GM18951 (cell line): ENCODE measurements around the gene CRYZL1.
A peak's percentile ranks its signal among the peaks of the same experiment; 100 is the strongest.

Experiments used
- POLR2A ChIP-seq: IDR thresholded peaks from 4 replicates; pipeline ENCODE4 v1.6.1; 2011; ENCODE audit warnings: mild to moderate bottlenecking; ENCODE audit not compliant: insufficient read length, insufficient read depth; ENCODE audit errors: extremely low read depth
- in situ Hi-C: fragments of 300-500 bp; cut with MboI; formaldehyde crosslinking; loops from one replicate; pipeline ENCODE4 v1.12.0; 2022; ENCODE audit warnings: low sequenced_read_pairs, mixed read lengths, inconsistent platforms; ENCODE audit not compliant: unreplicated experiment

The CRYZL1 gene

DNA sequence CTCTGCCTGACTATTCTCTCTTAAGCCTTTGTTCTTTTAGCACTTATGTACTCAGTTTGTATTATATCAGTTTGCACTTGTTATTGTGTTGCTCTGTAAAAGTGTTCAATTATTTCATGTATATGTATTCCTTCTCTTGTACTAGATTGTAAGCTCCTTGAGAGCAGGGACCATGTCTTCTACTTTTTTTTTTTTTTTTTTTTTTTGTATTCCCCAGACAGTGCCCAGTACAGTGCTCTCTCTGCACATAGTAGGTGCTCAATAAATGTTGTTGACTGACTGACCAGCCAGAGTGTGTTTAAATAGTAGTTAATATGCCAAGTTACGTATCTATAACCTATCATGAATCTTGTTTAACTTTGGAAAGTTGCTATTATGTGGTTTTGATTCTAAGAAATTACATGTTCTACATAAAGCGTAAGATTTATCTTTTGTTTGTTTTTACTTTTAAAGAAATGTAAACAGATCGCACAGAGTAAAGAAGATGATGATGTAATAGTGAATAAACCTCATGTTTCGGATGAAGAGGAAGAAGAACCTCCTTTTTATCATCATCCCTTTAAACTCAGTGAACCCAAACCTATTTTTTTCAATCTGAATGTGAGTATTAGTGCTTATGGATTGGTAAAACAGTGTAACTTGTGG is 82.6 kb downstream of the CRYZL1 start:
- no peak for TF ChIP-seq POLR2A
- in situ Hi-C loops: no loop called here

DNA sequence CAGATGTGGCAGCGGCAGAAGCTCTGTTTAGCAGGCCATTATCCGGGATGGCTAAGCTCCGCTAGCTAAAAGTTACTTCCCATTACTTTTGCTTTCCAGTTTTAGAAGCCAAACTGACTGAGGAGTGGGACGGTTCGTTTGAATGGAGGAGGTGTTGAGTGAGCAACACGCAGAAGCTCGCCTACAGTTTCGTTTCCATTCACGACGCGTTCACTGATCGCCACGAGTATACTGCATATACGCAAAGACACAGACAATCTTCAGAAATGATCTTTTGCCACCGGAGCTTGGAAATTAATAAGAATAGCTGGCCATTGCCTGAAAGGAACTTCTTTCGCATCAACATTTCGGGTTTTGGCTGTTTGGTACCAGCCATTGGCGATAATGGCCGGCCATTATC is 84.1 kb downstream of the CRYZL1 start:
- in situ Hi-C loops: no loop called here
- no peak for TF ChIP-seq POLR2A

GRCh38 chr21:33554982-33555344 is 86.6 kb downstream of the CRYZL1 start:
- no peak for TF ChIP-seq POLR2A
- in situ Hi-C loops: no loop called here

DNA sequence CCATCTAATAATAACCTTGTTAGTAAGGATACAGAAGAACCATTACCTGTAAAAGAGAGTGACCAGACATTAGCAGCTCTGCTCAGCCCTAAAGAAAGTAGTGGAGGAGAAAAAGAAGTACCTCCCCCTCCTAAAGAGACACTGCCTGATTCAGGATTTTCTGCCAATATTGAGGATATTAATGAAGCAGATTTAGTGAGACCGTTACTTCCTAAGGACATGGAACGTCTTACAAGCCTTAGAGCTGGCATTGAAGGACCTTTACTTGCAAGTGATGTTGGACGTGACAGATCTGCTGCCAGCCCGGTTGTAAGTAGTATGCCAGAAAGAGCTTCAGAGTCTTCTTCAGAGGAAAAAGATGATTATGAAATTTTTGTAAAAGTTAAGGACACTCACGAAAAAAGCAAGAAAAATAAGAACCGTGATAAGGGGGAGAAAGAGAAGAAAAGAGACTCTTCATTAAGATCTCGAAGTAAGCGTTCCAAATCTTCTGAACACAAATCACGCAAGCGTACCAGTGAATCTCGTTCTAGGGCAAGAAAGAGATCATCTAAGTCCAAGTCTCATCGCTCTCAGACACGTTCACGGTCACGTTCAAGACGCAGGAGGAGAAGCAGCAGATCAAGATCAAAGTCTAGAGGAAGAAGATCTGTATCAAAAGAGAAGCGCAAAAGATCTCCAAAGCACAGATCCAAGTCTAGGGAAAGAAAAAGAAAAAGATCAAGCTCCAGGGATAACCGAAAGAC is 87.1 kb downstream of the CRYZL1 start:
- in situ Hi-C loops: no loop called here
- no peak for TF ChIP-seq POLR2A

- peak; percentile 27 for TF ChIP-seq POLR2A
- in situ Hi-C loops: no loop called here
Observed at GRCh38 chr21:33552999-33553598, 88.4 kb downstream of the CRYZL1 start.

GRCh38 chr21:33552093-33552998 is 89.2 kb downstream of the CRYZL1 start:
- TF ChIP-seq POLR2A: no peak
- in situ Hi-C loops: no loop called here

DNA sequence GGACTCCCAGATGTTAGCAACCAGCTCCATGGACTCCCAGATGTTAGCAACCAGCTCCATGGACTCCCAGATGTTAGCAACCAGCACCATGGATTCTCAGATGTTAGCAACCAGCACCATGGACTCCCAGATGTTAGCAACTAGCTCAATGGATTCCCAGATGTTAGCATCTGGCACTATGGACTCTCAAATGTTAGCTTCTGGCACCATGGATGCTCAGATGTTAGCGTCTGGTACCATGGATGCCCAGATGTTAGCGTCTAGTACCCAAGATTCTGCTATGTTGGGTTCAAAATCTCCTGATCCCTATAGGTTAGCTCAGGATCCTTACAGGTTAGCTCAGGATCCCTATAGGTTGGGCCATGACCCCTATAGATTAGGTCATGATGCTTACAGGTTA is 89.9 kb downstream of the CRYZL1 start:
- no peak for TF ChIP-seq POLR2A
- in situ Hi-C loops: no loop called here

DNA sequence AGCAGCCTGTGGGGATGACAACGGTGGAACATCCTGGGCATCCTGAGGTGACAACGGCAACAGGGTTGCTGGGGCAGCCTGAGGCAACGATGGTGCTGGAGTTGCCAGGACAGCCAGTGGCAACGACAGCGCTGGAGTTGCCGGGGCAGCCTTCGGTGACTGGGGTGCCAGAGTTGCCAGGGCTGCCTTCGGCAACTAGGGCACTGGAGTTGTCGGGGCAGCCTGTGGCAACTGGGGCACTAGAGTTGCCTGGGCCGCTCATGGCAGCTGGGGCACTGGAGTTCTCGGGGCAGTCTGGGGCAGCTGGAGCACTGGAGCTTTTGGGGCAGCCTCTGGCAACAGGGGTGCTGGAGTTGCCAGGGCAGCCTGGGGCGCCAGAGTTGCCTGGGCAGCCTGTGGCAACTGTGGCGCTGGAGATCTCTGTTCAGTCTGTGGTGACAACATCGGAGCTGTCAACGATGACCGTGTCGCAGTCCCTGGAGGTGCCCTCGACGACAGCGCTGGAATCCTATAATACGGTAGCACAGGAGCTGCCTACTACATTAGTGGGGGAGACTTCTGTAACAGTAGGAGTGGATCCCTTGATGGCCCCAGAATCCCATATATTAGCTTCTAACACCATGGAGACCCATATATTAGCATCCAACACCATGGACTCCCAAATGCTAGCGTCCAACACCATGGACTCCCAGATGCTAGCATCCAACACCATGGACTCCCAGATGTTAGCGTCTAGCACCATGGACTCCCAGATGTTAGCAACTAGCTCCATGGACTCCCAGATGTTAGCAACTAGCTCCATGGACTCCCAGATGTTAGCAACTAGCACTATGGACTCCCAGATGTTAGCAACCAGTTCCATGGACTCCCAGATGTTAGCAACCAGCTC is 90.5 kb downstream of the CRYZL1 start:
- in situ Hi-C loops: no loop called here
- TF ChIP-seq POLR2A: no peak

DNA sequence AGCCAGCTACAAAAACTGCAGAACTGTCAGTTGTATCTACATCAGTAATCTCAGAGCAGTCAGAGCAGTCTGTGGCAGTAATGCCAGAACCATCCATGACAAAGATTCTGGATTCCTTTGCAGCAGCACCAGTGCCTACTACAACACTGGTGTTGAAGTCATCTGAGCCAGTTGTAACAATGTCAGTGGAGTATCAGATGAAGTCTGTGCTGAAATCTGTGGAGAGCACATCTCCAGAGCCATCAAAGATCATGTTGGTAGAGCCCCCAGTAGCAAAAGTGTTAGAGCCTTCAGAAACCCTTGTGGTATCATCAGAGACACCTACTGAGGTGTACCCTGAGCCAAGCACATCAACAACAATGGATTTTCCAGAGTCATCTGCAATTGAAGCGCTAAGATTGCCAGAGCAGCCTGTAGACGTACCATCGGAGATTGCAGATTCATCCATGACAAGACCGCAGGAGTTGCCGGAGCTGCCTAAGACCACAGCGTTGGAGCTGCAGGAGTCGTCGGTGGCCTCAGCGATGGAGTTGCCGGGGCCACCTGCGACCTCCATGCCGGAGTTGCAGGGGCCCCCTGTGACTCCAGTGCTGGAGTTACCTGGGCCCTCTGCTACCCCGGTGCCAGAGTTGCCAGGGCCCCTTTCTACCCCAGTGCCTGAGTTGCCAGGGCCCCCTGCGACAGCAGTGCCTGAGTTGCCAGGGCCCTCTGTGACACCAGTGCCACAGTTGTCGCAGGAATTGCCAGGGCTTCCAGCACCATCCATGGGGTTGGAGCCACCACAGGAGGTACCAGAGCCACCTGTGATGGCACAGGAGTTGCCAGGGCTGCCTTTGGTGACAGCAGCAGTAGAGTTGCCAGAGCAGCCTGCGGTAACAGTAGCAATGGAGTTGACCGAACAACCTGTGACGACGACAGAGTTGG is 91.4 kb downstream of the CRYZL1 start:
- no peak for TF ChIP-seq POLR2A

GRCh38 chr21:33546086-33546485 is 95.5 kb downstream of the CRYZL1 start:
- in situ Hi-C loops: no loop called here

More for the DNA sequence above, 91.4 kb downstream of the CRYZL1 start:
- in situ Hi-C loops: no loop called here

DNA sequence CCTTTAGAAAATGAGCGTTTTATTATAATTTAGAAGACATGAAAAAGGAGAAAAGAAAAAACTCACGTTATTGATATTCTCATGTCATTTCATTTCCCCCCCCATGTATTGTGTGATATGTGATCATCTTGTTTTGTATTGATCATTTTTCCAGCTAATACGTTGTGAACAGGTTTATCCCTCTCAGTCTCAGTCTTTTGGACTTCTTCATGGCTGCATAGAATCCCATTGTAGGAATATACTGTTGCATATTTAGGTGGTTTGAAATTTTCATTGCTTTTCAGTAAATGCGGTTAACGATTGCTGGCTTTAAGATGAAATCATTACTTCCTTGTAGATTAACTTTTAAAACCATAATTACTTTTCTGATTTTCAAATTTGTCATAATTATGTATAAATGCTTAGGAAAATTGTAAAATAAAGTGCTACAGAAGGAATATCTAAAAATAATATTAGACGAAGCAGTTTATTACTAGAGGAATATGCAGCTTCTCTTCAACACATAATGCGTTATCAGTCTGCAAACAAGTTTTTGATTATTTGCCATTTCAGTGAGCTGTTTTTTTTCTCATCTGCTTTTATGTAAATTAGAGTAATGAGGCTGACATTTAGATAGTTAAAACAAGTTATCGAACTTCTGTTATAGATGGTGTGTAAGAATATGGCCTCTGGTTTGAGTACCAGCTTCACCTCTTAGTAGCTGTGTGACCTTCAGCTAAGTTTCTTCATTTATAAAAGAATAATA is 96.9 kb downstream of the CRYZL1 start:
- in situ Hi-C loops: no loop called here
- TF ChIP-seq POLR2A: no peak

More at GRCh38 chr21:33546086-33546485, 95.5 kb downstream of the CRYZL1 start:
- TF ChIP-seq POLR2A: no peak
